DMS153 (cell line): ENCODE data around the gene ST6GALNAC3.

Source experiments
- DNase-seq: peaks from one replicate; lab custom pipeline; 2025; lab: John Stamatoyannopoulos, UW

Gene ST6GALNAC3

DNA sequence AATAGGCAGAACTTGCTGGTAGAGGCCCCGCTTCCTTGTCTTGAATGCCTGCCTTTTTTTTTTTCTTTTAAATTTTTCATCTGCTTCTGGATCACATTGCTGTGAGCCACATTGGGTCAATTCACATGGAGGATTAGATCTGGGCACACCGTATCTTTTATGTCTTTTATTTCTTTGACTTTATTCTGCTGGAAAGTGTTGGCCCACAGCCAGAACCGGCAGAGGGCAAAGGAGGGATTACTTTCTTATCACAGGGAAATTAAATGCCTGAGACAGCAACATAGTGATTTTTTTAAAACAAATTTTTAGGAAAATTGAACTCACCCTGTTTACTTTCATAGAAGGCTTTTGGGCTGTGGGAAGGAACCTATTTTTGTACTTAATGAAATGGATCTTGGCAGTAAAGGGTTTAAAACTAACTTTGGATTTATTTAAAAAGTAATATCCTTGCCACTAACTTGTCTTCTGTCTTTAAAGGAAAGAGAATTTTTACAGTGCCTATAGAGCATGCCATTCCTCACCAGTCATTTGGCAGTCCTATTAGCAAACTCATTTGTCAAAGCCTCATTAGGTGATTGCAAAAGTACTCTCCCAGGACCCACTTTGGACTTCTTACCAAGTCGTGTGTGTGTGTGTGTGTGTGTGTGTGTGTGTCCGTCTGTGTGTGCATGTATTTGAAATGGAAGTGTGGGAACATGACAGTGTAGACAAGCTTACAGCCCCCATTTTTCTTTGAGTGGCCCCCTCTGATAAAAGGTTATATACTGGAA is 68.4 kb downstream of the ST6GALNAC3 start:
- no peak for DNase-seq

DNA sequence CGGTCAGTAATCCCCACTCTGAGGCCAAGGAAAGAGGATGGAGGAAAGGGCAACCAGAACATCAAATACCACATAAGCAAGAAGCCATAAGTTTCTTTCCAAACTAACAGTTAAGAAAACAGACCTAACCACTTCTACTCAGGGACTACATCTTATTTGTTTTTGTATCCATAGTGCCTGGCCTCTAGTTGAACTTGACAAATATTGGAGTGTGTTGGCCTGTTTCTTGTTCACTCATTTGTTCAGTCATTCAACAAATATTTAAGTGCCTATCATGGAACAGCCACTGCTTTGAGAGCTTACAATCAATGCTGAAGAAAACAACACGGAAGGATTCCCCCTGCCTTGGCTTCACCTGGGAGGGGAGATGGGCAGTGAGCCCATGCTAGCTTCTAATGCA is 69.7 kb downstream of the ST6GALNAC3 start:
- DNase-seq, result no peak

DNA sequence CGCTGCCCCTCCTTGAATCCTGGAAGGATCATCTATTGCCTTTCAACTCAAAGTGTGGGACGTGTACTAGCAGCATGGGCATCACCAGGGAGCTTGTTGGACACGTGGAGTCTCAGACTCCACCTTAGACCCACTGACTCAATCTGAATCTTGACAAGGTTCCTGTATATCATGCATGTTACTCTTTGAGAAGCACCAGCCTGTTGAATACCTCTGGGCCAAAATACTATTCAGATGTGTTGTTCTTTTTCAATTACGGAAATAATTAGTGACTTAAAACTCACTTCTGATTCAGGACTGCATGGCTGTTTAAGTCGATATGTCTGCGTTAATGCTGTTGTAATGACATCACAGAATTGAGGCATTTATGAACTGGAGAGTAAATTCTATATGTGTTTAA is 70.8 kb downstream of the ST6GALNAC3 start:
- no peak for DNase-seq

DNA sequence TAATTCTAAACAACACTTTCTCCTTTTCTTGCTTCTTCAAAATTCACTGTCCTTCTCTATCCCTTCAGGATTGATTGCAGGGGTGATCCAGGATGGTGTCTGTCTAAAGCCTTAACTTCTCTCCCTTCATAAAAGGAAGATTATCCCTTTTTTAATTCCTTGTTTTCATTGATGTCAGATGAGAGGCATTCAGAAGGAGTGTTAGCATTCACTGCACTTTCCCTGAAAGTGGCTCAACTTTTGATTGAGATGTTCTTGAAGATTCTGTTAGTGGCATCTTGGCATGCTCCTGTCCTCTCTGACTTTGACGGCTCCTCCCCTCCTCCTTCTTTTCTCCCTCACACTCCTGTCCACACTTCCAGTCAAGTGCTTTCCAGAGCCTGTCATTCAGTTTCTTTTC is 71.6 kb downstream of the ST6GALNAC3 start:
- DNase-seq, result no peak

DNA sequence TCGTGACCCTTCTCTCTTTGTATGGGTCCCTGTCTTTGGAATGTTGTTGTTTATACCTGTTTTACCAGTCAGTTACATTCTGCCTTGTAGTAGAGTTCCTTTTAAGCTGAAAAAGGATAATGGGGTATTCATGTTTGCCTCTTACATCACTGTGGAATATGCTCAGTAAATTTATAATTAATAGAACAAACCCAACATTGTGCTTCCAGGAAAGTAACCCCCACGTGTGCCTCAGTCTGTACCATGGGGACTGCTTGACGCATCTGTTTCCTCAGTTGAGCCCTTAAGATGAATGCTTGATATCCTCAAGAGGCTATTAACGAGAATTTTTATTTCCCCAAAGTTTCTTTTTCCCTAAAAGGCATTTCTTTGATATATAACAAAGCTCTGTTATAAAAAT is 73.4 kb downstream of the ST6GALNAC3 start:
- DNase-seq, result no peak

DNA sequence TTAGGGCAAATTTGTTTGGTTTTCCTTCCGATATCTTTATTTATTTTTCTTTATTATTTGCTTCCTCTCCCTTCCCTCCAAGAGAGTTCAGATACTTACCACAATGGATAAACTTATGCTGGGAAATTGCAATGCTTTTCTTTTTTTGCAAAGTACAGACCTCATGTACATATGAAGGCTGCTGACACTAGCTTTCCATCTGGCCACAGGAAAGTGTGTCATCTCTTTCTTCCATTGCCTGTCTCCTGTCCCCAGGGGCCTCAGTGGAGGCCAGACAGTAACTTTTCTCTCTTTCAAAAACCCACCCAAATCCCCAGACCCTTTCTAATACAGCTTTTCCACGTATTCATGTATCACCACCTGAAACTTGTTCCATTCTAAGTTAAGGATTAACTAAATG is 73.9 kb downstream of the ST6GALNAC3 start:
- DNase-seq, result no peak

DNA sequence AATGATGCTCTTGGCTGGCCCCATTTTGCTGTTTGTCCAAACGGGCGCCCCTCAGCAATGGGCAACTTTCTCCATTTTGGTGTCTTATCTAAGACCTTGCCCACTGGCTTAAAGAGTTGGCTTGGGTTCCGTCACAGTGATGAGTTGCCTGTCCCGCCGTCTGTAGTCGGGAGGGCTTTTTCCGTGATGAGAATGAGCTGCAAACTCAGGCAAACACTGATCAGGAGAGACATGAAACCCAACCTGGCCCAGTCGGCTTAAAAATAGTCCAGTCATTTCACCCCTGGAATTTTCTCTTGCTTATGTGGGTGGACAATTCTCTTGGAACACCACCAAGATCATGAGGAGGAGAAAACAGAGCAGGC is 79.3 kb downstream of the ST6GALNAC3 start:
- DNase-seq, result no peak

DNA sequence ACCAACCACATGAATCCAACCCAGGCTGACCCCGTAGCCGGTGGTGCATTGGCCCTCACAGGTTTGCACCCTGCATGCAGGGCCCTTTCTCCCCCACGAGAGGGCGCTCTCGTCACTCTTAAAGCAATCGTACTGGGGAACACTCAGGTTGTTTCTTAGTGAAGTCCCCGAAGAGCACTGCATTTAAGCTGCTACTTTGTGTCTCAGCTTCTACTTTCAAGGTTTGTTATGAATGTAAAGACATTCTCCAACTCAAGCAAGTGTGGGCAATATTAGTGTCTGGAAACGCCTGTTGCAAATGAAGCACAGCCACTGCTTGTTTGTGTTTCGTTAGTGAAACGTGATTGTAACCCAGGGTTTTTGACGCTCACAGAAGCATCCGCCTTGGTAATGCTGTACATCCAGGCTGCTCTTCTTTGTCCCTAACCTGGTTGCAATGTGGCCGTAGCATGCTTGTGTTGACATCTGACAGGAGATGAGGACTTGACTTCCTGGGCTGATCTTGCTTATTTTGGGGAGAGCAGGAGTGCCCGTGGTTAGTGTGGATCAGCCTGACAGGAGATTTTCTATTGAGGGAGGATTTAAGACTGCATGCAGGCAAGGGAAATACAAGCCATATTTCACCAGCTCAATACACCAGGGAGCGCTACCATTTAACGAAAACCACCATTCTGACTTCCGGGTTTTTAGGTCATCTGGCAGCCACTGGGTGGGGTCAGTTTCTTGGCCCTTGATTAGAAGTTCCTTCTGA is 79.8 kb downstream of the ST6GALNAC3 start:
- peak; percentile 74 for DNase-seq

DNA sequence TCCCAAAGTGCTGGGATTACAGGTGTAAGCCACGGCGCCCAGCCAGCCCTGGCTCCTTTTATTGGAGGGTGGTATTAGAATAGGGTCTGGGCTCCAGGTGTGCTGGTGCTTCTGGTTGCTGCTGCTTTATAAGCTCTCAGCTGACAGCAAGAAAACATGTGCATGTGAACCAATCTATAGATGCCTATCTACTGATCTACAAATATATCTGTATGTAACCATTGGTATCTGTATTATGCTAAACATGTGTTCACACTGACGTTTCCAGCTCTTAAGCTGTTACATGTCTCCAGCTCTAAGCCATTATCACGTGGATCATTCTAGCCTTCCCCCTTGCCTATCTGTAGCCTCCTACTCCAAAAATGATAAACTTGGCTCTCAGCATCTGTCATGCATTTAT is 82.4 kb downstream of the ST6GALNAC3 start:
- DNase-seq, result no peak

DNA sequence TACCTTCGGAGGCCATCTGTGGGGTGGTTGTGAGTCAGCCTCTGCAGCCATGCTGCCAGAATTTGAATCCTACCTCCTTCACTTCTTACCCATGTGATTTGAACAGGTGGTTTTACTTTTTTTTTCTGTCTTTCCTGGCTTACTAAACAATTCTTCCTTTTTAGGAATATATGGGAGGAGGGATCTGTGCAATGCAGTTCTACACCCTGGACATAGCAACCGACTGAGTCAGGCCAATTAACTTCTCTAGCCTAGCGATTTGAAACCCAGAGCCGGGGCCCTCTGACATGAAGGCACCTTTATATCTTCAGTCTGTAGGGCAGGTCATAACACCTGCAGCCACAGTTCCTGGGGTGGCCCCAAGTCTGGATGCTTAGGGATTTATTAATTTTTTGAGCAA is 83.6 kb downstream of the ST6GALNAC3 start:
- no peak for DNase-seq

DNA sequence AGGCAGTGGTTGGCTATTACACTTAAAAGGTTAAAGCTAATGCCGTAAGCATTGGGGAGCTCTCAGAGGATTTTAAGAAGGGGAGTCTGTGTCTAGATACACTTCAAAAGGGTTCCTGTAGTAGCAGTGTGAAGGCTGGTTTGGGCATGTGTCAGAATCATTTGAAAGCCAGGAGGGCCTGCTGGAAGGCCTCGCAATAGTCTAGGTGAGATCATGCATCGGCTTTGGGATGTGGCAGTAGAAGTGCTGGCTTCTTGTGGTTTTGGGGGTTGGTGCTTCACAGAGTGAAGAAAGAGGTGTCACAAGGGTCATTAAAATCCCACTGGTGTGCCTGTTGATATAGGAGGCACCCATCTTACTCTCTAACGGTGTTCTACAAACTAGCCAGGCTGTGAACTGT is 85.7 kb downstream of the ST6GALNAC3 start:
- no peak for DNase-seq

DNA sequence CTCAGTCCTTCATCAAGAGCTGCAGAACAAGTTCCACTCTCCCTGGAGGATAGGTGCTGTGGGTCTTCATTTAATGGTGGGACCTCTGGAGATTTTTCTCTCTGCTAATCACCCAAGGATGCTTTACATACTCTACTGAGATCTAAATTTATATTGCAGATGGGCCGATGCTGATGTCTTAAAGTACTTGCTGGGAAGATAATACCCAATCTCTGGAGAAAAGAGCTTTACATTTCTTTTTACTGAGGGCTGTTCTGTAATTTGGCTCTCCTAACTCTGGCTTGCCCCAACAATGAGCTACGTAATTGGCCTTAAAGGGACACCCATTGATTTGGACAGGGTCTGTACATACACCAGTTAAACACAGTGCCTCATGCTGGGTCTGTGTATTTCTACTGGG is 86.9 kb downstream of the ST6GALNAC3 start:
- no peak for DNase-seq

DNA sequence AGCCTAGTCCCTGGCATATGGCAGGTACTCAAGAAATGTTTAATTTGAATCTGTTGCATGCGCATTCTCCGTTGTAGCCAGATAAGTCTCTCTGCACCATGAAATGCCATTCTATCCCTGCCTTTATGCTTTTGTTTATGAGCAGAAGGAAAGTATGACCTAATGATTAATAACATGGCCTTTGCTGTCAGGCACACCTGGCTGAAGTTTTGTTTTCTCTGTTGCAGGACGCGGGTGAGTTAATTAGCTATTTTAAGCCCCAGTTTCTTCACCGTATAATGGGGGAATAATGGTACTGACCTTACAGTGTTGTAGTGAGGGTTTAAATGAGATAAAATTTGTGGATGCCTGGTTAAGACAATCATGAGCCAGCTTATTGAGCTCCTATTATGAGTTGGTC is 87.7 kb downstream of the ST6GALNAC3 start:
- no peak for DNase-seq

DNA sequence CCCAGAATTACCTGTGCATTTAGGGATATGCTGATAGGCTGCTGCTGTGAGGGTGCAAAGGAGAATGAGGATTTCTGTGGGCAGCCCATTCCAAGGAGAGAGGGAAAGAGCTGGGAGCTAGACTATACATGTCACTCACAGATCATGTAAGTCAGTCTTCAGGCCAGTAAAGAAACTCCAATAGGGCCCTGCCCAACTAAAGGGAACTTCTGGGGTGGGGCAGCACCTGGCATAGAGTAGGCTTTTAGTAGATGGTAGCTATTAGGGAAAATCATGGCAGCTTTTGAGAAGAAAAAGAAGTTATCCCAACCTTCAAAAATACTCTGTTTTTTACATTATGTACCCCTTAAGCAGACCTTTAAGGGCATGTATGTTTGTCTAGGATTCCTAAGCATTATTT is 89.6 kb downstream of the ST6GALNAC3 start:
- no peak for DNase-seq

DNA sequence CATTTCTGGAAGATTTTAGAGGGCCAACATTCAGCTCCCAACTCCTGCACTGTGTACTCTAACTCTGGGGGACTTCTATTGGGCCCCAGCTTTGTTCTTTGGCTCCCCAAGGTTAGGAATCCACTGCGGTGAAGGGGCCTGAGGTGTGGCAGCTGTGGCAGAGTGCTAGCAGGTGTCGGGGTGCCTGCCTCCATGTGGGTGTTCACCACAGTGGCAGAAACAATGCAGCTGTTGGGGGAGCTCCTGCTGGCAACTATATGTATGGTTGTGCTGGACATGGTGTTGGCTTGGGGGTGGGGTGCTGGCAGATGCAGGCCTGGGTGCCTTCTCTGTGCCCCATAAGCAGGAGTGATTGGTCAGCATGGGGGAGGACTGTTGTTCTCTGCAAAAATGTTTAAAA is 95.5 kb downstream of the ST6GALNAC3 start:
- no peak for DNase-seq

DNA sequence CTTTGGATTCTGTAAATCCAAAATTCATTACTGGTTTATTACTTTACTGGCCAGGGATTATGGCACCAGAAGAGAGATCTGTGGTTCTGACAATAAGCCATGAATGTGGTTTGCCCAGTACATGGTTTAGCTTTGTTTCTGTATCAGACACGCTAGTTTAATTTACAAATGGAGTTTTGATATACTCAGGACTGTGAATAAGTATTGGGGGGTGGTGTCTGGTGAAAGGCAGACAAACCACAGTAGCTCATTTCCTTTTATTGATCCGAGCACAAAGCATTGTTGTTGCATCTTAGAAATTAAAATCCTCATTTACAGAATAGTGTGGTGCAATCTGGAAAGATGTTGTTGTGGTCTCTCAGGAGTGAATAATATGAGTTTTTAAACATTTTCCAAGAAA is 96.0 kb downstream of the ST6GALNAC3 start:
- no peak for DNase-seq

DNA sequence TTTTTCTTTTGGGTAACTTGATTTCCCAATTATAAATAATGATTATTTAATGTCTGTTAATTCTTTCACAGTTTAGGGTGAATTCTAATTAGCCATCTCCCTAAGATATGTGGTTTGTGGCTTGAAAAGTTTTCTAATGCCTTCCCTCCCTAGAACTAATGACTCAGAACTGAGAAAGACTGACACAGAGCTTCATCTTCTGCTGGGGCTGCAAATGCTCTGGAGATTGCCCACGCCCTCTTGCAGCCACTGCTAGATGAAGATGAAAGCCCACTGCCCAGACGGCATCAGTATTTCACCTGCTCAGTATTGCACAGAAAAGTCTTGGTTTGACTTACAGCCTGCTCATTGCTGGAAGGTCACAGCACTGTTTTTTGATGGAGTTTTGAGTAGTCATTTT is 101.5 kb downstream of the ST6GALNAC3 start:
- no peak for DNase-seq

DNA sequence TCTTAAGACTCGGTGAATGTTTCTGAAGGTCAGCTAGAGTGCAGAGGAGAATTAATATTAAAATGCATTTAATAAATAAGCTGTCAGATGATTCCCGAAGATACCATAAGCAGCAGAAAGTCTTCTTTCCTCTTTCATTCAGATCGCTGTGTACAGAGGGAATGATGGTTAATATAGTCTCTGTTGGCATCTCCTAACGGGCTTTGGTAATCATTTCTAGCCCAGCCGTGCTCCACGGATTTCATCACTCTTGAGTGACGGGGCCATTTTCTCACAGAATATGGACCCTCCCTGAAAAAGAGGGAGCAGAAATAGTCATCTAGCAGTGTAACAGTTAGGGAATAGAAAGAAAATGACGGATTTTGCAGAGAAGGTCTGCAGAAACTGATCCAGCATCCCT is 103.1 kb downstream of the ST6GALNAC3 start:
- no peak for DNase-seq

DNA sequence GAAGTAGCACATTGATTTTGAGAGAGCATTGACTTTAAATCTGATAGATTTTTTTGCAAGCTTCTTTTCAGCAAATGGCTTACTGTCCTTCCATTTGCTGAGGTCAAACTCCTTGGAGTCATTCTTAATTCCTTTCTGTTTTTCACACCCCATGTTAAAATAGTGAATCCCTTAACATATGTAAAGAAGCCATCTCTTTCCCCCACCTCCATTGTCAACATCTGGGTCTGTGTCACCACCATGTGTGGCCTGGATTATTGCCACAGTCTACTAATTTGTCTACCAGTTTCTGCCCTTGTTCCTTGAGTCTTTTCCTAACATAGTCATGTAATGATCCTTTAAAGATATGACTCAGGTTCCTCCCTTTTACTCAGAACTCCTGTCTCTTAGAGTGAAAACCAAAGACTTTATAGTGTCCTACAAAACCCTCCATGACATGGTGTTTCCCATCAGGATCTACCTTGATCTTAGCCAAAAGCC is 104.7 kb downstream of the ST6GALNAC3 start:
- DNase-seq, result no peak

DNA sequence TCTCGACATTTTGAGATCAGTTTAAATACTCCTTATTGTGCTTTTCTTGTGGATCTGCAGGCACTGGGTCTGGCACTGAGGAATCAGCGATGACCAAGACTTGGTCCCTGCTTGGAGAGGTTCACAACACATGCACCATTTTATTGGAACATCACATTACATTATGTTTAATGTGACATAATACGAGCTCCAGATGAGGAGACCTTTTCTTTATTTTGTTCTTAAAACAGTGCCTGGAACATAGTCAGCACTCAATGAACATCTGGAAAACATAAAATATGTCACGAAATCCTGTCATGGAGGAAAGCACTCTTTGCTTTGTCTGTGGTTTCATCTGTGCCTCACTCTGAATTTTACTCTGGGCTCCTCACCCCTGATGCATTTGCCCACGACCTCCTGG is 110.7 kb downstream of the ST6GALNAC3 start:
- DNase-seq, result no peak

DNA sequence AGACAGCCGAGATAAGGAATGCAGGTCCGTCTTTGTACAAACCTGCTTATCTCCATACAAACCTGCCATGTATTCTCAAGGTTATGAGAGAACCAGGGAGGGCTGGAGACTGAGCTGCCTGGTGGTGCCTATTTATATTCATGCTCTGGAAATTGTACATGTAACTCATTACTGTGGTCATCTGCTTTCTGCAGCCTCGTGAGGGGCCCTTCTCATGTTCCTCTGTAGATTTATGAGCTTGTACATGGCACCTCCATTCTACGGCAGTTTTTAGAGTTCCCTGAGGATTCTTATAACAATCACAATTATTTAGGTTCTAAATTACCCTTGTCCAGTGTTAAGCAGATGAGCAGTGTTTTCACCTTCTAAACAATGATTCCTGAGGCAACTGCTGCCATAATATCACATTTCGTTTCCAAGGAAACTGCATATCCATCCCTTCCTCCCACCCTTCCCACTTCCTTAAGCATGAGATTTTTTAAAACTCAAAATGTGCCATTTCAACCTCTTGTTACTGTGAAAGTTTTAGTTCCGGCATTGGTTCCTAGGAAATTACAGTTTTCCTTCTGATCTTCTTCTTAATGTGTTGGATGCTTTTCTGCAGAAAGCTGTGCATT is 112.1 kb downstream of the ST6GALNAC3 start:
- no peak for DNase-seq

DNA sequence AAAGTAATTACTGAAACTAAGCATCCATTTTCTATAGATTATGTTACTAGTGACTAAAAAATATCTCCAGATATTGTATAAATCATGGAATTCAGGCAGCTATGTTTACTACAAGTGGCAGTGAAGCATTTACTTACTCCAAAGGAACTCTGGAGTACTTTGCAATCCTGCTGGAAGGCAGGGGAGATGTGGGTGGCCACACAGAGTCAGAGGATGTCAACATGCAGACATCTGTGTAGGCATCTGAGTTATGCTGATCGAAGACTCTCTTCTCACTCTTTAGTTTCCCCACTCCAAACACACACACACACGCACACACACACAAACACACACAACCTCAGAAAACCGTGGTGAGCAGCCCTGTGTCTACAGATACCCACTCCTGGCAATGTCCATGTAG is 112.9 kb downstream of the ST6GALNAC3 start:
- DNase-seq, result no peak

DNA sequence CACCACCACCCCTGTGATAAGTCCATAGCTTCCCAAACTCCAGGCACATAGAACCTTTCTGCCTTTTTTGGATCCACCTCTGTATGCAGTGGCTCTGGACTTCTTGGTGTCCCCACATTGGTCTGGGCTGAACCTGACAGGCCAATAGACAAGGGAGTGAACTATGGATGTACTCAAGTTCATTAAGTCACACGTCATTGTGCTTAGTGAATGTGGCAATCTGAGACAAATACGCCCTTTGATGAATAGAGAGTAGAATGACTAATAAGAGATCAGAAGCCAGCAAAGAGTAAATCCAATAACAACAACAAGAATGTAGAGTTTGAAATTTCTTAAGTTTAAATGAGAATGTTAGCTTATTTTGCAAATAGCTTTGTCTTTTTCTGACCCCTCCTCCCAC is 114.8 kb downstream of the ST6GALNAC3 start:
- no peak for DNase-seq
